GM12891 (cell line): Measurements from ENCODE around the gene HEATR5A.

Experiments used
- PAX5 ChIP-seq: IDR thresholded peaks from 2 replicates; pipeline ENCODE4 v1.6.1; 2011; ENCODE audit warnings: low read length, moderate library complexity, mild to moderate bottlenecking; ENCODE audit not compliant: insufficient read depth, severe bottlenecking
- POLR2A ChIP-seq: IDR thresholded peaks from 2 replicates; pipeline ENCODE4 v1.6.1; 2011; ENCODE audit warnings: low read depth, low read length, control low read depth
- POLR2AphosphoS5 ChIP-seq: IDR thresholded peaks from 2 replicates; pipeline ENCODE4 v1.6.1; 2011; ENCODE audit warnings: low read depth, low read length, control low read depth
- POU2F2 ChIP-seq: IDR thresholded peaks from 2 replicates; pipeline ENCODE4 v1.6.1; 2011; ENCODE audit warnings: low read depth, mild to moderate bottlenecking, control low read depth, low read length, moderate library complexity
- SPI1 ChIP-seq: IDR thresholded peaks from 2 replicates; pipeline ENCODE4 v1.6.1; 2011; ENCODE audit warnings: low read depth, low read length, control low read depth
- TAF1 ChIP-seq: IDR thresholded peaks from 2 replicates; pipeline ENCODE4 v1.6.1; 2011; ENCODE audit warnings: low read depth, low read length, control low read depth

DNA sequence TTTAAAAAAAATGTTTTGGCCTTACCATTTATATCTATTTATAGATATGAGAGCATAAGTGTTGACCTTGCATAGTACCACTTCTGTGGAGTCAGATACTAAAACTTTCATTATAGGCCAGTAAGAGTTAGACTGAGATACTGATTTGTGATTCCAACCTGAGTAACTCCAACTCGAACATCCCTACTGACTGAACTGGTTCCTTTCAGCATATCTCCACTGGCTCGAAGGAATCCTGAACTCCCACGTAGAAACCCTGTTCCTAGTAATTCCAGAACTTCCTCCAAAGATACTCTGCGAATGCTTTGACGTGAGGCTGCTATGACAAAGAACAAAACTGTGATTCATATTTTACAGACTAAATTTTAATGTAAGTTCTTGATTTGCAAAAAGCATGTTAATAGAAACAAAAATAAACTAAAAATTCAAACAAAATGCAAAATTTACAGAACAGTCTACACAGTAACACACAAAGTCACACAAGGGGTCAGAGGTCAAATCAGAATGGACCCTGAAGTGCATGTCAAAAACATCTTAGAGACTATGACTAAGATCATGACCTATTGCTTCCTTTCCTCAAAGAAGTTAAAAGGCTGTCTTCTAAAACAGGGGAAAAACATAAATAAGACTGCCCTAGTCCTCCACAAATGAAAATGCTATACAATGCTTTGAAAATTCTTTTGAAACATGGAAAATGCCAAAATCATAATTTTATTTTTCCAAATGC is 31.5 kb downstream of the HEATR5A start:
- TF ChIP-seq POLR2A (no peak), POLR2AphosphoS5 (no peak), TAF1 (no peak), SPI1 (no peak), POU2F2 (no peak), PAX5 (no peak)
